NCI-H128 (cell line): Measurements from ENCODE around the gene EN1.

ENCODE experiments used
- DNase-seq: peaks from one replicate; lab custom pipeline; 2025; ENCODE audit not compliant: unreplicated experiment; lab: John Stamatoyannopoulos, UW

EN1 gene

DNA sequence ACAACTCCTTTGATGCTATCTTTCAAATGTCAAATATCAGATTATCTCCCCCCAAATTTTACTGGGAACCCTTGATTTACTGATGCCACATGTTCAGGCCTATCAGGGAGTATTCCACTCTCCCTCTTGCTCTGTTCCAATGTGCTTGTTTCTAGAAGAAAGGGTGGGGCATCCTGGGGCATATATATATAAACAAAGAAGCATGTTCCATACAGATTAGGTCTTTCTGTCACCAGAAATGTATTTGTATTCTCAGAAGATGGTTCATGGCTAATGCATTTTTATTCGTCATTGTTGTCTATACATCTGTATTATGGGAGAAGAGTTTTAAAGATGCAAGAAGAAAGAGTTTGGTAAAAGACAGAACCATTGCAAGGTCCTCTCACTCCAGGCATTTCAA is 24.9 kb downstream of the EN1 start:
- no peak for DNase-seq

- DNase-seq = no peak
Measured at GRCh38 chr2:118822015-118822414, 25.4 kb downstream of the EN1 start.

- no peak for DNase-seq
Measured at GRCh38 chr2:118817469-118817868, 30.0 kb downstream of the EN1 start.

- DNase-seq = no peak
Measured at GRCh38 chr2:118816669-118817068, 30.8 kb downstream of the EN1 start.

GRCh38 chr2:118815731-118816130 is 31.7 kb downstream of the EN1 start:
- no peak for DNase-seq

DNA sequence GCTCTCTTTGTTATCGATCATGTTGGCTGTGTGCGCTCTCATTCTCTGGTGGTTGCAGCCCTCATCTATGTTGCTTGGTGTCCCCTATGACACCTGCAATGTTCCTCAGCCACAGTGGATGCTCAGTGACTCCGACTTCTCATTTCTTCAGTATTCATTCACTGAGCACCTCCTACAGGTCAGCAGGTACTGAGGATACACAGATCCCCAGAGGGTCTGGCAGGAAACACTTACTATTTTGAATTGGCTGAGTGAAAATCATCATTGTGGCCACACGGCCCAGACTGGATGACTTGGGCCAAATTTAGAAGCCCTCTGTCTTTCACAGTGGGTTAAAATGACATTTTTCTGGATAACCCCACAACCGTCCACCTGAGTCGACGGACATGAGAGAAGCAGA is 32.1 kb downstream of the EN1 start:
- DNase-seq = no peak

DNA sequence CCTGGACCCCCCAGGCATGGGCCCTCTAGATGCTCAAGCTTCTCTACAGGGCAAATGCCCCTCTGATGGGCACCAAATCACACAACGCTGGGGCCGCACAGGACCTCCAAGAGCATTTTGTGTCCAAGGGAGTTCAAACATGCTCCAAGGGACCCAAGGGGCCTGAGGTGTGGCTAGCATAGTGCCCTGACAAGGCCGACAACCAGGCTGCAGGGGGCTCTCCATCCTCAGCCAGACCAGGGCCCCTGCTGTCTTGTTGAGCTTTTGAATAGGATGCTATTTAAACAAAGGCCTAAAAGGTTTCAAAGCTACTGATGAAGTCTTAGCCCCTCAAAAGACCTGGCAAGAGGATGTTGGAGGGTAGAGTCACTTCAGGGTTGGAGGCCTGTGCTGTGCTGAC is 33.1 kb downstream of the EN1 start:
- DNase-seq = no peak

DNA sequence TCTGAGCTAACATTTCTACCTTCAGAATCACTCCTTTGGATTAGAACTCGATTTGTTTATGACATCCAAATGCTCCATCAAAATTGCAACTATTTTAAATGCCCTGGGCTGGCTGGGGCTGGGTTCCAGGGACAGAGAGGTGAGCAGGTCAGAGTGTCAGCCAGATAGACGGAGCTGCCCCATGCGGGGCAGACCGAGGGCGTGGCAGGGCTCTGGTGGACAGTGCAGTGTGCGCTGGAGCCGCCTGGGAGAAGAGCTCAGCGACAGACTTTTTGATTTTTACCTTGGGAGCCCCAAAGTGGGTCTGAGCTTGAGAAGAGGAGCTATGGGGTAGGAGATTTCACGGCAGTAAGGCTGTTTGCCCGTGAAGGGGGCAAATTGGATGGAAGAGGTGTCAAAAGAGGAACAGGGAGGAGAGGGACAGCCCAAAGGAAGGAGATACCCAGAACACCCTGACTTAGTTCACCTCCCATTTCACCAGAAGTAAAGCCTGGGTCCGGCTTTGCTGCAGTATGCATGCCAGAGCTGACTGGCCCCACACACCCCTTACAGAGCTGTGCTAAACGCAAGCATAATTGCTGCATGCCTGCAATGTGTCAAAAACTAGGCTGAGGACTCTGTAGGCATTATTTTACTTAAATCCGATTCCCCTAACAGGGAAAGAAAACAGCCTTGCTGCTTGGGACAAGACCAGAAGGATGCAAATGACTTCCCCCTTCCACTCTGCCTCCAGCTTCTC is 33.7 kb downstream of the EN1 start:
- no peak for DNase-seq

- no peak for DNase-seq
Measured at GRCh38 chr2:118813111-118813510, 34.3 kb downstream of the EN1 start.

GRCh38 chr2:118812552-118812951 is 34.9 kb downstream of the EN1 start:
- no peak for DNase-seq

DNA sequence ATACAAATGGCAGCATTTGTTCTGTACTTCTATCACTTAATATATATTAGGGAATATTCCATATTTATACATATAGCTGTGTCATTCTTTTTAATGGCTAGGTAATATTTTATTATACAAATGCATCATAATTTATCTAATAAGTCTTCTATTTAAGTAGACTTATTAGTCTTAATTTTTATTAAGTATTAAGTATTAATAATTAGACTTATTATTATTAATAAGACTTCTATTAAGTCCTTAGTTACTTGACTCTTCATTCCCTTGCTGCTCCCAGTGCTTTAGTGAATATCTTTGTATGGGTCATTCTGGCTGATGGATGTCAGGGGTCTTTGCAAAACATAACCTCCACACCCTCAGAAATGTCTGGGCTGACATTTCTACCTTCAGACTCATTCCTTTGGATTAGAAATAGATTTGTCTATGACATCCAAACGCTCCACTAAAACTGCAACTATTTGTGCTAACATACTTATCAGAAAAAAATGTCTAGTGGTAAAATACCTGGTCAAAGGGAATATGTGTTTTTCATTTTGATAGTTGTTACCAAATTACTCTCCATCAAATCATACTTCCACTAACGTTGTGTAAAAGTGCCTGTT is 35.8 kb downstream of the EN1 start:
- DNase-seq = no peak

DNA sequence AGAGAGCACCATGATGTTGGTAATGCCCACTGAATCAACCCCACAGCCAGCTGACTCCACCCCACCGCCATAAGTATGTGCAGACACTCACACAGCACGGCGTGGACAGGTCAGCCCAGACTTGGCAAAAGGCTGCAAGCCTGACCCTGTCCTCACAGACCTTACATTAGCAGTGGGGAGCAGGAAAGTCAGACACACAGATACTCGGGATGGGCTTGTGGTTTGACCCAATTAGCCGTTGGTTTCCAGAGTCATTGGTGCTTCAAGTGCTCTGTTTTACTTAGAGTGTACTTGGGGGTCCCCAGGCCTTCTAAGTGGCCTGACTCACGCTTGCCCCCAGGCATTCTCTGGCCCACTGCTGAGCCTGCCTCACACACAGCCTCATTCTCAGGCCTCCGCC is 36.7 kb downstream of the EN1 start:
- no peak for DNase-seq

GRCh38 chr2:118808429-118808809 is 39.0 kb downstream of the EN1 start:
- DNase-seq = no peak

- no peak for DNase-seq
Measured at GRCh38 chr2:118807668-118808428, 39.6 kb downstream of the EN1 start.

DNA sequence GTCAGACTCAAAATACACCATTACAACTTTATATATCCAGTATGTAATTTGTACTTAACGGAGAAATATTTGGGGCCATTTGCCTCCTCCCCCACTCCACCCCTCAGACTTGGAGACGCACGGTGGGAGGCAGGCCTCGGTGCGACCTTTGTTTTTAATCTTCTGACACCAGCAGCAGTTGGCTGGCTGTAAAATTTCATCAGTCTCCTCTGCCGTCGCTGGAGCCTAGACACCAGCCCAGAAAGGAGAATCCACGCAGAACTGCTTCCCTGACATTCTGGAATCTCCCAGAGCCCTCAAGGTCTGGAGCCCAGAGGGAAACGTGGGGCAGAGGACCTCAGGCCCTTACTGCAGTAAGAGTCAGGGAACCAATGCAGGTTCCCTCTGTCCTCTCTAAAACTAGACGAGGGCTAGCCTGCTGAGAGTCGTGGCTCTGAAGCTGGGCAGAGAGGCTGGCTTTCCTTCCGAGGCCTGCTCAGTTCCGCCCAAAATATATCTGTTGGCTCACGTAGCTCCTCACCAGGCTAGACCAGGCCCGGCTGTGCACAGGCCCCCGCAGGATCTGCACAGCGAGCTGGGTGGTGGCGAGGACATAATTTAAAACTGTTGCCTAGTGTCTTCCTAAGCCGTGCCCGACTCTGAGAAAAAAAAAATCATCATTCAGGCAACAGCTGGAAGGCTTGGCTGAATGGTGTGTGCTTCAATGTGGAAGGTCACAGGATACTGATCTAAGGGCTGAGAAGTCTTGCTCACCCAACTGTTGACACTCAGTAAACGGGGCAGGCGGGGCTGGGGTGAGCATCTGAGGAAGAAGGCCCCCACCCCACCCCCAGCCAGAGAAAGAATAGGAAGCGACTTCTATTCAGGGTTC is 40.4 kb downstream of the EN1 start:
- DNase-seq = no peak

GRCh38 chr2:118805064-118805690 is 42.3 kb downstream of the EN1 start:
- no peak for DNase-seq

DNA sequence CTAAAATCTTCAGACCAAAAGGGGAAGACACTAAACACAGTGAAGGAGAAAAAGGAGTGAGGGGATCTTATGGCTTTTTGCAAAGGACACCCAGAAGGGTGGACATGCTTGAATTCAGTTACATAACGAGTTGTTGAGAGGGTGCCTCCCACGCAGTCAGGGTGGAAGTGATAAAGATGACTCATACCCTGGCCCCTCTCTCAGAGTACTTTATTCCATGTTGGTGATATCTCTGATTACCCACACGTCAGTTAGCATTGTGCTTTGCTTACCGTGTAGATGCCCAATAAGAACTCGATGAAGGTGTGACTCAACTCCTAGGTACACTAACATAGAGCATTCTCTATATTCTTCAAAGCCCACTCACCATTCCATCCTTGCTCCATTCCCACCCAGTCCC is 44.4 kb downstream of the EN1 start:
- DNase-seq = no peak

DNA sequence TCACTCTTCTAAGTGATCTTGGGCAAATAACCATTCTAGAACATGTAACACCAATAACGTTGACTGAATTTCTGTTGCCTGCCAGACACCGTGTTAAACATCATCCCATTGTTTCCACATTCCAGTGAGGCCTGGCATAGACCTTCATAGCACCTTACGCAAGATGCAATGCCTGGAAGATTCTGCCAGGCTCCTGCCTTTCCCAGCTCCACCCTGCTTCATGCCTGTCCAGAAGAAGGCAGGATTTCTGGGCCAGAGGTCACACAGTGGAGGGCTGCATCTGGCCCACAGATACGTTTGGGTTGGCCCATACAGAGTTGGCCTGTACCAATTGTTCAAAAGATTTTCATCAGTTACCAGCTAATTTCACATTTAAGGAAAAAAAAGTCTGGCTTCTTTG is 46.3 kb downstream of the EN1 start:
- no peak for DNase-seq

- DNase-seq = no peak
Measured at GRCh38 chr2:118800736-118801135, 46.7 kb downstream of the EN1 start.

GRCh38 chr2:118794546-118794945 is 52.9 kb downstream of the EN1 start:
- no peak for DNase-seq
